Neural cell (in vitro differentiated cells): ENCODE results near the gene ZC2HC1B. TPM values are rescaled to one million over a fixed set of nuclear protein-coding genes. Genes with fewer than 3 reads are reported as not detected.

Experiments
- H2AFZ ChIP-seq: fragments of 200-600, 300-800 bp; sonication (generic), shearing (Covaris generic); 2 replicates; pipeline ENCODE4 v1.6.0; 2014; ENCODE audit warnings: low read depth, mild to moderate bottlenecking, antibody characterized with exemption, low read length, moderate library complexity
- H3F3A ChIP-seq: fragments of 200-600 bp; shearing (Covaris generic); 2 replicates; pipeline ENCODE4 v1.6.1; 2016; ENCODE audit warnings: mild to moderate bottlenecking, moderate library complexity, mixed read lengths, antibody characterized with exemption, low read length; ENCODE audit not compliant: insufficient read depth, poor library complexity, severe bottlenecking
- H3K27ac ChIP-seq: fragments of 200-600, 300-800 bp; sonication (generic), shearing (Covaris generic); 2 replicates; pipeline ENCODE4 v1.5.1; 2014; ENCODE audit warnings: mild to moderate bottlenecking, low read length, moderate library complexity
- H3K27me3 ChIP-seq: fragments of 300-800, 200-600 bp; sonication (generic), shearing (Covaris generic); 2 replicates; pipeline ENCODE4 v1.6.0; 2014; ENCODE audit warnings: mild to moderate bottlenecking, low read depth, low read length, moderate library complexity; ENCODE audit not compliant: insufficient read depth
- H3K36me3 ChIP-seq: fragments of 300-800, 200-600 bp; sonication (generic), shearing (Covaris generic); 2 replicates; pipeline ENCODE4 v1.5.1; 2014; ENCODE audit warnings: mild to moderate bottlenecking, antibody characterized with exemption, low read length, moderate library complexity; ENCODE audit not compliant: insufficient read depth
- H3K4me2 ChIP-seq: fragments of 300-800, 200-600 bp; sonication (generic), shearing (Covaris generic); 2 replicates; pipeline ENCODE4 v1.6.0; 2014; ENCODE audit warnings: mild to moderate bottlenecking, low read length
- H3K4me3 ChIP-seq: fragments of 300-800, 200-600 bp; sonication (generic), shearing (Covaris generic); 2 replicates; pipeline ENCODE4 v1.5.1; 2014; ENCODE audit warnings: mild to moderate bottlenecking, low read length, moderate library complexity
- H3K79me2 ChIP-seq: fragments of 200-600 bp; shearing (Covaris generic); replicated peaks from 2 replicates; pipeline ENCODE4 v1.6.0; 2014; ENCODE audit warnings: mild to moderate bottlenecking, low read length, moderate library complexity; ENCODE audit not compliant: insufficient read depth
- H3K9ac ChIP-seq: fragments of 300-800, 200-600 bp; sonication (generic), shearing (Covaris generic); 2 replicates; pipeline ENCODE4 v1.6.1; 2016; ENCODE audit warnings: mild to moderate bottlenecking, low read length, mixed read lengths
- H3K9me2 ChIP-seq: fragments of 200-600 bp; shearing (Covaris generic); 2 replicates; pipeline ENCODE4 v1.6.1; 2016; ENCODE audit warnings: mild to moderate bottlenecking, low read length, mixed read lengths; ENCODE audit not compliant: insufficient read depth
- H3K9me3 ChIP-seq: fragments of 200-600, 300-800 bp; sonication (generic), shearing (Covaris generic); 2 replicates; pipeline ENCODE4 v1.6.1; 2016; ENCODE audit warnings: mild to moderate bottlenecking, mixed run types, low read length, moderate library complexity, mixed read lengths
- H4K20me1 ChIP-seq: fragments of 200-600 bp; shearing (Covaris generic); 2 replicates; pipeline ENCODE4 v1.6.1; 2016; ENCODE audit warnings: mild to moderate bottlenecking, mixed run types; ENCODE audit not compliant: insufficient read depth
- CTCF ChIP-seq: fragments of 450-650 bp; IDR thresholded peaks from 2 replicates; pipeline ENCODE4 v1.5.1; 2014; ENCODE audit warnings: antibody characterized with exemption, mild to moderate bottlenecking, moderate library complexity; ENCODE audit not compliant: poor library complexity, severe bottlenecking
- EP300 ChIP-seq: fragments of 450-650 bp; conservative IDR thresholded peaks from 2 replicates; pipeline ENCODE4 v1.6.1; 2014; ENCODE audit warnings: antibody characterized with exemption, mild to moderate bottlenecking, moderate library complexity; ENCODE audit not compliant: poor library complexity, severe bottlenecking
- EZH2 ChIP-seq: fragments of 200-600, 300-800 bp; shearing (Covaris generic), sonication (generic); IDR thresholded peaks from 2 replicates; pipeline ENCODE4 v1.6.1; 2014; ENCODE audit warnings: antibody characterized with exemption, low read length, borderline replicate concordance, mild to moderate bottlenecking; ENCODE audit not compliant: insufficient read depth, poor library complexity, severe bottlenecking
- MXI1 ChIP-seq: fragments of 450-650 bp; conservative IDR thresholded peaks from 2 replicates; pipeline ENCODE4 v1.6.1; 2014; ENCODE audit warnings: antibody characterized with exemption, mild to moderate bottlenecking; ENCODE audit not compliant: poor library complexity, severe bottlenecking
- POLR2AphosphoS5 ChIP-seq: IDR thresholded peaks from 2 replicates; pipeline ENCODE4 v1.6.1; 2012
- RAD21 ChIP-seq: fragments of 450-650 bp; conservative IDR thresholded peaks from 2 replicates; pipeline ENCODE4 v1.6.1; 2014; ENCODE audit warnings: antibody characterized with exemption, mild to moderate bottlenecking, moderate library complexity
- SMC3 ChIP-seq: fragments of 450-650 bp; conservative IDR thresholded peaks from 2 replicates; pipeline ENCODE4 v1.6.1; 2014; ENCODE audit warnings: antibody characterized with exemption, mild to moderate bottlenecking, moderate library complexity; ENCODE audit not compliant: poor library complexity
- TAF1 ChIP-seq: IDR thresholded peaks from 2 replicates; pipeline ENCODE4 v1.6.1; 2012; ENCODE audit warnings: low read depth
- polyA minus RNA-seq: library from RNA; depleted of rRNA, polyadenylated mRNA; stranded (reverse); fragments of >200 nt; gene quantifications from 2 replicates; pipeline ENCODE4 v1.2.3, GENCODE V29; 2014
- polyA plus RNA-seq: library from polyadenylated mRNA; depleted of rRNA; stranded (reverse); fragments of >200 nt; gene quantifications from 2 replicates; pipeline ENCODE4 v1.2.3, GENCODE V29; 2014
- TF ChIP-seq, protein P1 (sequence below): IDR thresholded peaks from 2 replicates; pipeline ENCODE4 v1.6.1; 2012; ENCODE audit warnings: borderline replicate concordance

The ZC2HC1B gene
- polyA plus RNA-seq (0.34 TPM in 1 of 2 replicates, not detected in the other), polyA minus RNA-seq (not detected in 2 replicates)

- Histone ChIP-seq H3K9ac (no peak within 1 kb of the TSS), H3K9me3 (no peaks in the 10 kb centered on the region), H3K9me2 (no peaks in the 10 kb centered on the region), H2AFZ (no peak within 1 kb of the TSS), H4K20me1 (no peaks in the 10 kb centered on the region), H3K4me3 (no peak within 1 kb of the TSS), H3K36me3 (peaks cover 15% of the 10 kb centered on the region), H3K79me2 (no peaks in the 10 kb centered on the region), H3K27ac (no peak within 1 kb of the TSS), H3K4me2 (no peak within 1 kb of the TSS), H3F3A (no peaks in the 10 kb centered on the region), H3K27me3 (no peaks in the 10 kb centered on the region)
- TF ChIP-seq TAF1 (no peak), SMC3 (no peak), EZH2 (no peak), MXI1 (no peak), POLR2AphosphoS5 (no peak), CTCF (no peak), RAD21 (no peak), EP300 (no peak)
- TF ChIP-seq, protein P1, sequence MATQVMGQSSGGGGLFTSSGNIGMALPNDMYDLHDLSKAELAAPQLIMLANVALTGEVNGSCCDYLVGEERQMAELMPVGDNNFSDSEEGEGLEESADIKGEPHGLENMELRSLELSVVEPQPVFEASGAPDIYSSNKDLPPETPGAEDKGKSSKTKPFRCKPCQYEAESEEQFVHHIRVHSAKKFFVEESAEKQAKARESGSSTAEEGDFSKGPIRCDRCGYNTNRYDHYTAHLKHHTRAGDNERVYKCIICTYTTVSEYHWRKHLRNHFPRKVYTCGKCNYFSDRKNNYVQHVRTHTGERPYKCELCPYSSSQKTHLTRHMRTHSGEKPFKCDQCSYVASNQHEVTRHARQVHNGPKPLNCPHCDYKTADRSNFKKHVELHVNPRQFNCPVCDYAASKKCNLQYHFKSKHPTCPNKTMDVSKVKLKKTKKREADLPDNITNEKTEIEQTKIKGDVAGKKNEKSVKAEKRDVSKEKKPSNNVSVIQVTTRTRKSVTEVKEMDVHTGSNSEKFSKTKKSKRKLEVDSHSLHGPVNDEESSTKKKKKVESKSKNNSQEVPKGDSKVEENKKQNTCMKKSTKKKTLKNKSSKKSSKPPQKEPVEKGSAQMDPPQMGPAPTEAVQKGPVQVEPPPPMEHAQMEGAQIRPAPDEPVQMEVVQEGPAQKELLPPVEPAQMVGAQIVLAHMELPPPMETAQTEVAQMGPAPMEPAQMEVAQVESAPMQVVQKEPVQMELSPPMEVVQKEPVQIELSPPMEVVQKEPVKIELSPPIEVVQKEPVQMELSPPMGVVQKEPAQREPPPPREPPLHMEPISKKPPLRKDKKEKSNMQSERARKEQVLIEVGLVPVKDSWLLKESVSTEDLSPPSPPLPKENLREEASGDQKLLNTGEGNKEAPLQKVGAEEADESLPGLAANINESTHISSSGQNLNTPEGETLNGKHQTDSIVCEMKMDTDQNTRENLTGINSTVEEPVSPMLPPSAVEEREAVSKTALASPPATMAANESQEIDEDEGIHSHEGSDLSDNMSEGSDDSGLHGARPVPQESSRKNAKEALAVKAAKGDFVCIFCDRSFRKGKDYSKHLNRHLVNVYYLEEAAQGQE, result no peak
Observed at GRCh38 chr6:143864234-143864633, at the start of gene ZC2HC1B. Gene ZC2HC1B (plus strand): TSS chr6:143864474. CDS start chr6:143864540, 66 bp downstream.

GRCh38 chr6:143817621-143818020, 46.7 kb upstream of the ZC2HC1B start:
- Histone ChIP-seq H3K9me2 (no peaks in the 10 kb centered on the region), H3K36me3 (no peaks in the 10 kb centered on the region), H3K79me2 (no peaks in the 10 kb centered on the region), H3K9me3 (no peaks in the 10 kb centered on the region), H3K27ac (no peak overlapping the region), H2AFZ (no peak overlapping the region), H3K27me3 (no peaks in the 10 kb centered on the region), H3K4me3 (no peak overlapping the region), H4K20me1 (no peaks in the 10 kb centered on the region), H3K9ac (no peak overlapping the region), H3F3A (no peaks in the 10 kb centered on the region), H3K4me2 (no peak overlapping the region)
- TF ChIP-seq EP300 (no peak), POLR2AphosphoS5 (no peak)

GRCh38 chr6:143821359-143821758, 42.9 kb upstream of the ZC2HC1B start:
- H3K4me3 ChIP-seq, result no peak overlapping the region
- H3K9me3 ChIP-seq, result no peaks in the 10 kb centered on the region
- no peak for TF ChIP-seq MXI1
- no peak for TF ChIP-seq TAF1
- TF ChIP-seq SMC3, result no peak
- no peak for TF ChIP-seq POLR2AphosphoS5
- no peak for TF ChIP-seq CTCF
- TF ChIP-seq RAD21, result no peak
- TF ChIP-seq, protein P1, result no peak
- no peak for TF ChIP-seq EZH2
- H3K27ac ChIP-seq, result no peak overlapping the region
- H4K20me1 ChIP-seq, result no peaks in the 10 kb centered on the region
- H3F3A ChIP-seq, result no peaks in the 10 kb centered on the region
- no peaks in the 10 kb centered on the region for H3K27me3 ChIP-seq
- no peaks in the 10 kb centered on the region for H3K79me2 ChIP-seq
- no peak overlapping the region for H2AFZ ChIP-seq
- H3K36me3 ChIP-seq, result no peaks in the 10 kb centered on the region
- no peak overlapping the region for H3K4me2 ChIP-seq
- no peaks in the 10 kb centered on the region for H3K9me2 ChIP-seq
- H3K9ac ChIP-seq, result no peak overlapping the region
